Stimulated activated memory B cell treated with anti-CD40 and anti-IgM and Interleukin-4, amounts not matched to agents 10 μg/mL and 1 μg/mL and 100 μg/mL, for 72 hours (primary cell): Measurements from ENCODE around the gene MTRFR.
"Not testable (repeated sequence)": the region's sequence is repeated elsewhere in the genome, so short reads cannot be mapped to it uniquely, and the experiment has no call there.

Source experiments
- ATAC-seq: fragments of 150-1000 bp; cut with Tn5 transposase; 2 replicates; pipeline ENCODE4 v1.10.0; 2021
- H3K27ac Mint-ChIP-seq: one replicate; pipeline ENCODE4 v1.8.0; 2022; ENCODE audit warnings: mild to moderate bottlenecking, mixed read lengths
- H3K27me3 Mint-ChIP-seq: one replicate; pipeline ENCODE4 v1.8.0; 2022; ENCODE audit warnings: mixed read lengths
- H3K36me3 Mint-ChIP-seq: one replicate; pipeline ENCODE4 v1.8.0; 2022; ENCODE audit warnings: mixed read lengths
- H3K4me1 Mint-ChIP-seq: one replicate; pipeline ENCODE4 v1.8.0; 2022; ENCODE audit warnings: mixed read lengths
- H3K4me3 Mint-ChIP-seq: one replicate; pipeline ENCODE4 v1.8.0; 2022; ENCODE audit warnings: mild to moderate bottlenecking, moderate library complexity, mixed read lengths
- H3K9me3 Mint-ChIP-seq: one replicate; pipeline ENCODE4 v1.8.0; 2022; ENCODE audit warnings: mixed read lengths

The MTRFR gene

GRCh38 chr12:123232807-123233504 lies at the start of gene MTRFR, which contains the start of gene MPHOSPH9:
Gene MTRFR (plus strand): TSS chr12:123233436. CDS start chr12:123253675, 20,239 bp downstream.
Gene MPHOSPH9 (minus strand): TSS chr12:123233141. CDS start chr12:123230364, 2,777 bp downstream.
- H3K36me3 Mint-ChIP-seq: peaks cover 12% of the 10 kb centered on the region
- ATAC-seq: peak; percentile 97
- peak within 1 kb of the TSS; percentile 91 for H3K27ac Mint-ChIP-seq
- peak within 1 kb of the TSS; percentile 90 for H3K4me3 Mint-ChIP-seq
- peaks cover 58% of the 10 kb centered on the region for H3K4me1 Mint-ChIP-seq
- no peaks in the 10 kb centered on the region for H3K9me3 Mint-ChIP-seq
- H3K27me3 Mint-ChIP-seq: no peaks in the 10 kb centered on the region

GRCh38 chr12:123187637-123188036 lies 45.6 kb upstream of the MTRFR start:
- Mint-ChIP-seq H3K9me3 (no peaks in the 10 kb centered on the region), H3K36me3 (peaks cover 61% of the 10 kb centered on the region), H3K4me3 (no peak overlapping the region), H3K27ac (no peak overlapping the region), H3K4me1 (no peaks in the 10 kb centered on the region), H3K27me3 (no peaks in the 10 kb centered on the region)
- no peak for ATAC-seq

- peaks cover 7% of the 10 kb centered on the region for H3K4me1 Mint-ChIP-seq
- H3K4me3 Mint-ChIP-seq: no peak overlapping the region
- no peaks in the 10 kb centered on the region for H3K27me3 Mint-ChIP-seq
- ATAC-seq: no peak
- no peaks in the 10 kb centered on the region for H3K9me3 Mint-ChIP-seq
- peak overlapping the region; percentile 26 for H3K27ac Mint-ChIP-seq
- peaks cover 41% of the 10 kb centered on the region for H3K36me3 Mint-ChIP-seq
Observed at GRCh38 chr12:123199936-123200335, 33.3 kb upstream of the MTRFR start.

- no peaks in the 10 kb centered on the region for H3K9me3 Mint-ChIP-seq
- H3K36me3 Mint-ChIP-seq: peaks cover 41% of the 10 kb centered on the region
- peak overlapping the region; percentile 26 for H3K27ac Mint-ChIP-seq
- H3K4me1 Mint-ChIP-seq: peaks cover 7% of the 10 kb centered on the region
- no peaks in the 10 kb centered on the region for H3K27me3 Mint-ChIP-seq
- no peak for ATAC-seq
- no peak overlapping the region for H3K4me3 Mint-ChIP-seq
Observed at GRCh38 chr12:123200414-123200813, 32.8 kb upstream of the MTRFR start.

- not testable (repeated sequence) for H3K27me3 Mint-ChIP-seq, ATAC-seq, H3K27ac Mint-ChIP-seq, H3K4me3 Mint-ChIP-seq, H3K4me1 Mint-ChIP-seq, H3K9me3 Mint-ChIP-seq
- H3K36me3 Mint-ChIP-seq: peaks cover 39% of the 10 kb centered on the region
Observed at GRCh38 chr12:123206794-123207193, 26.4 kb upstream of the MTRFR start.

GRCh38 chr12:123207815-123208214 lies 25.4 kb upstream of the MTRFR start:
- H3K27me3 Mint-ChIP-seq, H3K9me3 Mint-ChIP-seq, H3K4me1 Mint-ChIP-seq, ATAC-seq, H3K27ac Mint-ChIP-seq, H3K4me3 Mint-ChIP-seq: not testable (repeated sequence)
- H3K36me3 Mint-ChIP-seq: peaks cover 37% of the 10 kb centered on the region

GRCh38 chr12:123223241-123223668 lies 10.0 kb upstream of the MTRFR start:
- peaks cover 38% of the 10 kb centered on the region for H3K36me3 Mint-ChIP-seq
- peaks cover 15% of the 10 kb centered on the region for H3K4me1 Mint-ChIP-seq
- no peaks in the 10 kb centered on the region for H3K9me3 Mint-ChIP-seq
- H3K27me3 Mint-ChIP-seq: no peaks in the 10 kb centered on the region
- no peak overlapping the region for H3K4me3 Mint-ChIP-seq
- H3K27ac Mint-ChIP-seq: peak overlapping the region; percentile 25
- peak; percentile 93 for ATAC-seq

- H3K9me3 Mint-ChIP-seq: no peaks in the 10 kb centered on the region
- H3K27ac Mint-ChIP-seq: no peak overlapping the region
- H3K4me3 Mint-ChIP-seq: no peak overlapping the region
- H3K4me1 Mint-ChIP-seq: peaks cover 31% of the 10 kb centered on the region
- peaks cover 29% of the 10 kb centered on the region for H3K36me3 Mint-ChIP-seq
- no peak for ATAC-seq
- no peaks in the 10 kb centered on the region for H3K27me3 Mint-ChIP-seq
Observed at GRCh38 chr12:123225443-123225842, 7.8 kb upstream of the MTRFR start.

GRCh38 chr12:123227581-123228258 lies 5.5 kb upstream of the MTRFR start:
- Mint-ChIP-seq H3K36me3 (peaks cover 14% of the 10 kb centered on the region), H3K27ac (no peak overlapping the region), H3K27me3 (no peaks in the 10 kb centered on the region), H3K9me3 (no peaks in the 10 kb centered on the region), H3K4me1 (peaks cover 44% of the 10 kb centered on the region), H3K4me3 (no peak overlapping the region)
- ATAC-seq: no peak

- no peaks in the 10 kb centered on the region for H3K9me3 Mint-ChIP-seq
- H3K27me3 Mint-ChIP-seq: no peaks in the 10 kb centered on the region
- ATAC-seq: no peak
- peaks cover 14% of the 10 kb centered on the region for H3K36me3 Mint-ChIP-seq
- peaks cover 35% of the 10 kb centered on the region for H3K4me1 Mint-ChIP-seq
- peak overlapping the region; percentile 65 for H3K27ac Mint-ChIP-seq
- peak overlapping the region; percentile 48 for H3K4me3 Mint-ChIP-seq
Observed at GRCh38 chr12:123229051-123229450, 4.2 kb upstream of the MTRFR start.

GRCh38 chr12:123231931-123232330 lies 1.3 kb upstream of the MTRFR start:
- Mint-ChIP-seq H3K4me3 (peak overlapping the region; percentile 90), H3K4me1 (peaks cover 48% of the 10 kb centered on the region), H3K27me3 (no peaks in the 10 kb centered on the region), H3K9me3 (no peaks in the 10 kb centered on the region), H3K27ac (peak overlapping the region; percentile 91), H3K36me3 (peaks cover 12% of the 10 kb centered on the region)
- ATAC-seq: no peak

- H3K4me3 Mint-ChIP-seq: peak overlapping the region; percentile 90
- H3K36me3 Mint-ChIP-seq: peaks cover 12% of the 10 kb centered on the region
- H3K4me1 Mint-ChIP-seq: peaks cover 53% of the 10 kb centered on the region
- H3K27me3 Mint-ChIP-seq: no peaks in the 10 kb centered on the region
- no peak for ATAC-seq
- H3K9me3 Mint-ChIP-seq: no peaks in the 10 kb centered on the region
- H3K27ac Mint-ChIP-seq: peak overlapping the region; percentile 91
Observed at GRCh38 chr12:123232472-123232806, 797 bp upstream of the MTRFR start.

- Mint-ChIP-seq H3K4me3 (peak overlapping the region; percentile 90), H3K27ac (peak overlapping the region; percentile 91), H3K9me3 (no peaks in the 10 kb centered on the region), H3K27me3 (no peaks in the 10 kb centered on the region), H3K36me3 (peaks cover 12% of the 10 kb centered on the region), H3K4me1 (peaks cover 57% of the 10 kb centered on the region)
- ATAC-seq: peak; percentile 25
Observed at GRCh38 chr12:123233505-123234308, 471 bp downstream of the MTRFR start.

- Mint-ChIP-seq H3K27ac (peak overlapping the region; percentile 88), H3K9me3 (no peaks in the 10 kb centered on the region), H3K36me3 (peaks cover 17% of the 10 kb centered on the region), H3K4me3 (peak overlapping the region; percentile 72), H3K27me3 (no peaks in the 10 kb centered on the region), H3K4me1 (peaks cover 52% of the 10 kb centered on the region)
- ATAC-seq: peak; percentile 3
Observed at GRCh38 chr12:123237646-123238329, 4.6 kb downstream of the MTRFR start.

GRCh38 chr12:123238330-123238682 lies 5.1 kb downstream of the MTRFR start:
- Mint-ChIP-seq H3K27ac (peak overlapping the region; percentile 88), H3K36me3 (peaks cover 17% of the 10 kb centered on the region), H3K27me3 (no peaks in the 10 kb centered on the region), H3K4me1 (peaks cover 52% of the 10 kb centered on the region), H3K9me3 (no peaks in the 10 kb centered on the region), H3K4me3 (no peak overlapping the region)
- ATAC-seq: no peak
